Stimulated activated CD4-positive, alpha-beta T cell treated with anti-CD3 and anti-CD28 coated beads, Interleukin-1b, Interleukin-23, amount 100 ng/mL, for 4 hours (primary cell): Measurements from ENCODE around the gene SNAPC4.

Experiments
- DNase-seq, 2 donors: peaks; one replicate each; pipeline ENCODE4 v3.0.0-alpha.2; 2020; ENCODE audit warnings: low read depth in 2 of 2

The SNAPC4 gene

GRCh38 chr9:136392538-136393449 lies 7.2 kb downstream of the SNAPC4 start:
- DNase-seq, result no peak

GRCh38 chr9:136391737-136392537 lies 8.0 kb downstream of the SNAPC4 start:
- no peak for DNase-seq

- no peak for DNase-seq
Observed at GRCh38 chr9:136389396-136389795, 10.6 kb downstream of the SNAPC4 start.

- DNase-seq, result no peak
Observed at GRCh38 chr9:136387217-136387616, 12.8 kb downstream of the SNAPC4 start.

GRCh38 chr9:136386018-136386417 lies 14.0 kb downstream of the SNAPC4 start:
- no peak for DNase-seq

GRCh38 chr9:136385015-136385414 lies 15.0 kb downstream of the SNAPC4 start:
- peak in 1 of 2 donors; percentile 25 for DNase-seq

- no peak for DNase-seq
Observed at GRCh38 chr9:136383436-136383835, 16.5 kb downstream of the SNAPC4 start.

GRCh38 chr9:136381966-136382513 lies 17.9 kb downstream of the SNAPC4 start:
- no peak for DNase-seq

GRCh38 chr9:136381311-136381710 lies 18.7 kb downstream of the SNAPC4 start:
- DNase-seq, result no peak

- DNase-seq, result no peak
Observed at GRCh38 chr9:136380381-136380780, 19.6 kb downstream of the SNAPC4 start.

- DNase-seq, result no peak
Observed at GRCh38 chr9:136379891-136380290, 20.1 kb downstream of the SNAPC4 start.

GRCh38 chr9:136379401-136379800 lies 20.6 kb downstream of the SNAPC4 start:
- DNase-seq, result no peak

- DNase-seq, result no peak
Observed at GRCh38 chr9:136379003-136379287, 21.0 kb downstream of the SNAPC4 start.

GRCh38 chr9:136378170-136379002 lies 21.6 kb downstream of the SNAPC4 start:
- no peak for DNase-seq

- DNase-seq, result no peak
Observed at GRCh38 chr9:136377341-136378169, 22.4 kb downstream of the SNAPC4 start.

GRCh38 chr9:136376457-136376856 lies 23.5 kb downstream of the SNAPC4 start:
- DNase-seq, result no peak

GRCh38 chr9:136375096-136375495 lies 24.9 kb downstream of the SNAPC4 start:
- DNase-seq, result no peak

- DNase-seq, result no peak
Observed at GRCh38 chr9:136374183-136374575, 25.8 kb downstream of the SNAPC4 start.

GRCh38 chr9:136373300-136374182 lies 26.4 kb downstream of the SNAPC4 start, which contains the start of gene CARD9:
Gene CARD9, minus strand, starts transcription at chr9:136373669. Its CDS starts 1,591 bp downstream, at chr9:136372078.
- no peak for DNase-seq
